HEK293 (cell line): Measurements from ENCODE around the gene KIF22.

Experiments used
- HOXD13 ChIP-seq: sonication (generic); formaldehyde crosslinking; IDR thresholded peaks from 2 replicates; pipeline ENCODE4 v1.8.0; 2022; ENCODE audit warnings: missing genetic modification reagents, borderline replicate concordance
- REPIN1 ChIP-seq: fragments of 450-650 bp; formaldehyde crosslinking; IDR thresholded peaks from 2 replicates; pipeline ENCODE4 v1.5.1; 2017; ENCODE audit warnings: missing biosample characterization, missing genetic modification characterization, low read depth
- YY1 ChIP-seq: fragments of 450-650 bp; formaldehyde crosslinking; IDR thresholded peaks from 2 replicates; pipeline ENCODE4 v1.5.1; 2018; ENCODE audit warnings: missing biosample characterization, missing genetic modification characterization
- ZNF324 ChIP-seq: fragments of 450-650 bp; formaldehyde crosslinking; IDR thresholded peaks from 2 replicates; pipeline ENCODE4 v1.5.1; 2016; ENCODE audit warnings: missing biosample characterization, missing genetic modification characterization
- ZNF350 ChIP-seq: fragments of 450-650 bp; formaldehyde crosslinking; IDR thresholded peaks from 2 replicates; pipeline ENCODE4 v1.5.0; 2017; ENCODE audit warnings: missing biosample characterization, mild to moderate bottlenecking, missing genetic modification characterization
- ZNF366 ChIP-seq: fragments of 450-650 bp; formaldehyde crosslinking; conservative IDR thresholded peaks from 2 replicates; pipeline ENCODE4 v1.5.1; 2016; ENCODE audit warnings: missing biosample characterization, missing genetic modification characterization
- ZNF416 ChIP-seq: fragments of 450-650 bp; formaldehyde crosslinking; IDR thresholded peaks from 2 replicates; pipeline ENCODE4 v1.5.1; 2016; ENCODE audit warnings: missing biosample characterization, missing genetic modification characterization
- ZNF629 ChIP-seq: fragments of 450-650 bp; formaldehyde crosslinking; IDR thresholded peaks from 2 replicates; pipeline ENCODE4 v1.5.1; 2017; ENCODE audit warnings: missing biosample characterization, missing genetic modification characterization
- ZNF768 ChIP-seq: fragments of 450-650 bp; formaldehyde crosslinking; IDR thresholded peaks from 2 replicates; pipeline ENCODE4 v1.5.1; 2018; ENCODE audit warnings: missing biosample characterization, mild to moderate bottlenecking, missing genetic modification characterization
- TF ChIP-seq, protein P1 (sequence below): fragments of 450-650 bp; formaldehyde crosslinking; IDR thresholded peaks from 2 replicates; pipeline ENCODE4 v1.5.1; 2016; ENCODE audit warnings: missing biosample characterization, missing genetic modification characterization
- TF ChIP-seq, protein P2 (sequence below): fragments of 450-650 bp; formaldehyde crosslinking; IDR thresholded peaks from 2 replicates; pipeline ENCODE4 v1.5.1; 2017; ENCODE audit warnings: missing biosample characterization, mild to moderate bottlenecking, missing genetic modification characterization, moderate library complexity

DNA sequence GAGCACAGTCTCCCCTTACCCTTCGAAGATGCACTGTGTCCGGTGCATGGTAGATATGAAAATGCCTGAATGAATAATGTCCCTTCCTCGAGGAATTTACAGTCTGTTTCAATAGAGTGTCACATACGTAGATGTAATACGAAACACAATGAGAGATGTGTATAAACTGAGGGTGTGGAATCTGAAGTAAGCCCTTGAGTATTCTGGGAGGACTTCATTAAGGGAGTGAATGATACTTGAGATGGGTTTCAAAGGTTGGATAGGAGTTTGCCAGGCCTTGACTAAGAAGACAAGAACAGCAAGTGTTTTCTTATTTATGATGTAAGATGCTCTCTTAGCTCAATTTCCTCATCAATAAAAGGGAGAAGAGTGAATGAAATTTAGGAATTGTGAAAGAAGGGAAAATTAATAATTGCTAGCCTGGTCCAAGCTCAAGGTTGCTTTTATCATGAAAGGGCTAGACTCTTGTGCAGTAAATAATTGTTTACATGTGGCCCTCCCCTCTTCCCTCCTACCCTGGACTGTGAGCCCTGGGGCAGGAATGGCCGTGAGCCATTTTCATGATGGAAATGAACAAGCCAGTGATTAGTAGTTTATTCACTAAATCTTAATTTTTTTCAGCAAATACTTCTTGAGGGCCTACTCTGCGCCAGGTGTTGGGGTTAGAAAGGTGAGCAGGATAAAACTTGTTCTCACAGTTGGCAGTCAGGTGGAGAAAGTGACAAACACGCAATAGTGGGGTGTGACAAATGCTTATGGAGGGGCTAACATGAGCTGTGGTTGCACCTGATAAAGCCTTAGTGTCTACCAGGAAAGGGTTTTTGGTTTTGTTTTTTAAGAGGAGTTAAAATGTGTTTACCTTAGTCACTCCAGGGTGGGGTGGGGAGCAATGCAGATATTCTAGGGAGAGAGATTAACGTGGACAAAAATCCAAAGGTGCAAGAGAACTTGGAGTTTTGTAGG is 1.6 kb downstream of the KIF22 start:
- TF ChIP-seq ZNF324 (tag by site-specific recombination) (no peak), YY1 (tag by site-specific recombination) (no peak), ZNF416 (tag by site-specific recombination) (no peak), ZNF629 (tag by site-specific recombination) (no peak), HOXD13 (CRISPR knock-in tag) (no peak), ZNF350 (tag by site-specific recombination) (no peak), REPIN1 (tag by site-specific recombination) (no peak), ZNF768 (tag by site-specific recombination) (no peak), ZNF366 (tag by site-specific recombination) (no peak)
- TF ChIP-seq, protein P1, sequence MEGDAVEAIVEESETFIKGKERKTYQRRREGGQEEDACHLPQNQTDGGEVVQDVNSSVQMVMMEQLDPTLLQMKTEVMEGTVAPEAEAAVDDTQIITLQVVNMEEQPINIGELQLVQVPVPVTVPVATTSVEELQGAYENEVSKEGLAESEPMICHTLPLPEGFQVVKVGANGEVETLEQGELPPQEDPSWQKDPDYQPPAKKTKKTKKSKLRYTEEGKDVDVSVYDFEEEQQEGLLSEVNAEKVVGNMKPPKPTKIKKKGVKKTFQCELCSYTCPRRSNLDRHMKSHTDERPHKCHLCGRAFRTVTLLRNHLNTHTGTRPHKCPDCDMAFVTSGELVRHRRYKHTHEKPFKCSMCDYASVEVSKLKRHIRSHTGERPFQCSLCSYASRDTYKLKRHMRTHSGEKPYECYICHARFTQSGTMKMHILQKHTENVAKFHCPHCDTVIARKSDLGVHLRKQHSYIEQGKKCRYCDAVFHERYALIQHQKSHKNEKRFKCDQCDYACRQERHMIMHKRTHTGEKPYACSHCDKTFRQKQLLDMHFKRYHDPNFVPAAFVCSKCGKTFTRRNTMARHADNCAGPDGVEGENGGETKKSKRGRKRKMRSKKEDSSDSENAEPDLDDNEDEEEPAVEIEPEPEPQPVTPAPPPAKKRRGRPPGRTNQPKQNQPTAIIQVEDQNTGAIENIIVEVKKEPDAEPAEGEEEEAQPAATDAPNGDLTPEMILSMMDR = no peak
- TF ChIP-seq, protein P2, sequence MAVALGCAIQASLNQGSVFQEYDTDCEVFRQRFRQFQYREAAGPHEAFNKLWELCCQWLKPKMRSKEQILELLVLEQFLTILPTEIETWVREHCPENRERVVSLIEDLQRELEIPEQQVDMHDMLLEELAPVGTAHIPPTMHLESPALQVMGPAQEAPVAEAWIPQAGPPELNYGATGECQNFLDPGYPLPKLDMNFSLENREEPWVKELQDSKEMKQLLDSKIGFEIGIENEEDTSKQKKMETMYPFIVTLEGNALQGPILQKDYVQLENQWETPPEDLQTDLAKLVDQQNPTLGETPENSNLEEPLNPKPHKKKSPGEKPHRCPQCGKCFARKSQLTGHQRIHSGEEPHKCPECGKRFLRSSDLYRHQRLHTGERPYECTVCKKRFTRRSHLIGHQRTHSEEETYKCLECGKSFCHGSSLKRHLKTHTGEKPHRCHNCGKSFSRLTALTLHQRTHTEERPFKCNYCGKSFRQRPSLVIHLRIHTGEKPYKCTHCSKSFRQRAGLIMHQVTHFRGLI (tag by site-specific recombination) = no peak
